ENCODE results near the gene IL17C.

Gene IL17C

DNA sequence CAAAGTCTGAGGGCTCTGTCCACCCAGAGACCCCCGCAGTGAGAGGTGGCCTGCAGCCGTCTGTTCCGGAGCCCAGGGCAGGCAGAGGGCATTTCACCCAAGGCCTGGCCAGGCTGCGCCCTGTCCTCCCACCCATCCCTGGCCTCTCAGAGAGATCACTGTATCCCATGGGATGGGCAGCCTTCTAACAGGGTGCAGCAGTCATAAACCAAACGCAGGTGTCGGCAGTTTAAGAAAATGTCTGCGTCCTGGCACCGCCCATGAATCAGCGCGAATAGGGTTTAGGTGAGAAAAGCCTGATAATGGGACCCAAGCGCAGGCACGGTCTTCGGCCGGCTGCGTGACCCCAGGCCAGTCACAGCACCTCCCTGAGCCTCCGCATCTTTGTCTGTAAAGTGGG is 7.1 kb downstream of the IL17C start:
- DNase-seq (ENCODE audit: low read depth in 4 of 4, low spot score in 1 of 4) = no peak

GRCh38 chr16:88645941-88646340 is 7.6 kb downstream of the IL17C start:
- no peak for DNase-seq (ENCODE audit: low read depth in 4 of 4, low spot score in 1 of 4)

- DNase-seq (ENCODE audit: low read depth in 4 of 4, low spot score in 1 of 4) = no peak
Measured at GRCh38 chr16:88646345-88647034, 8.1 kb downstream of the IL17C start.

GRCh38 chr16:88647178-88648070 is 9.1 kb downstream of the IL17C start:
- no peak for DNase-seq (ENCODE audit: low read depth in 4 of 4, low spot score in 1 of 4)

DNA sequence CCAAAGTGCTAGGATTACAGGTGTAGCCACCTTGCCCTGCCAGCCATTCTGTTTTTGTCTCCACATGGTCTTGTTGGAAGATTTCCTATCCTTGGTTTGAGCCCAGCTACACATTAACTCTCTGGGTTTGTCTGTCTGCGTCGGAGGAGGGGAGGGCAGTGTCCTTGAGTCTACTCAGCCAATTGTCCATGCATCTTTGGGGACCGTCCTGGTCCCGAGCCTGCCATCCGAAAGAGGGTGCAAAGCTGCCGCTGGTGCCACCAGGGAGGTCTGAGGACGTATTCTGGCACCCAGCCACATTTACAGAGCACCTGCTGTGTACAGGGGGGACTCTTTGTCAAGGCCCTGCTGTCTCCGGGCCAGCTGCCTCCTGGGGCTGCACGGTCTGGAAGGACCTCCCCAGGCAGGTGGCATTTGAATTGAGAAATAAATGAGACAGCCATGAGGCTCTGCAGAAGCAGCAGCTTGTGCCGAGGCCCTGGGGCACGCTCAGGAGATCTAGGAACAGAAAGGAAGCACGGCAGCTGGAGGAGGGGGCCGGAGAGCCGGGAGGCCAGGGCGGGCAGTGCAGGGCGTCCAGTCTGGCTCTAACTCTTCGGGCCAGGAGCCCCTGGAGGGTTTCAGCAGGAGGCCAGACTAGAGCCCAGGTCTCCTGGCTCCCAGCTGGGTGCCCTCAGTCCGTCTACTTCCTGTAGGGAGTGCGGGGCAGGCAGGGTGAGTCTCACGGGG is 11.0 kb downstream of the IL17C start:
- no peak for DNase-seq (ENCODE audit: low read depth in 4 of 4, low spot score in 1 of 4)

DNA sequence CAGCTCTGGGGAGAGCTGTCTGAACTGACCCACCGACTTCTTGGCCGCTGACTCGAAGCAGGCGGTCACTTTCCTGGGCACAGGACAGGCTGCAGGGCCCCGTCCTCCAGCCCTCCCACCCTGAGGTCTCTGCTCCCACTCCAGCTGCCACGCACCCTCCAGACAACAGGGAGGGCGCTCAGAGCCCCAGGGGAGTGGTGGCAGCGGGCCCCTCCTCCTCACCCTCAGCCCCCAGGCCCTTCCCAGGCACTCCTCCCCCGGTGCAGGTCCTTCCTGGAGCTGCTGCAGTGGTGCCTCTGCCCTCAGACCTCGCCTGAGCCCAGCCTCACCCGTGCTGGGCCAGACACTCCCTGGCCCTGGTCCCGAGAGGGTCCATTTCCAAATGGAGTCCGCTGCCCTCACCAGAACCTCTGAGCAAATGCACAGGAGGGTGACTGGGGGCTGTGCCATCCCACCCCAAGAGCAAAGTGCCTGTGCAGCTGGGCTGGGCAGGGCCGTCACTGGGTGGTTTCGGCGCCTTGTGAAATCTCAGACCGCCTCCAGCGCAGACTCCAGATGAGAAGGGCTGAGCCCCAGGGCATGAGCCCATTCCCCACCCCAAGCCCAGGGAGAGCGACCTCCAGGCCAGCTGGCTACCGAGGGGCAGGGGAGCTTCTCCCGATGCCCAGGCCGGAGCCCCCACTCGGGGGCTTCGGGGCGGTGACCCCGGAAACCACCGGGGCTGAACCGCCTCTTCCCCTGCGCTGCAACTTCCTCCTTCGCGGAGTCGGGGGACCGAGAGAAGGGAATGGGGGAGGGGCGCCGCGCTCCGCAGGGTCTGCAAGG is 11.8 kb downstream of the IL17C start:
- DNase-seq (ENCODE audit: low read depth in 4 of 4, low spot score in 1 of 4) = no peak

DNA sequence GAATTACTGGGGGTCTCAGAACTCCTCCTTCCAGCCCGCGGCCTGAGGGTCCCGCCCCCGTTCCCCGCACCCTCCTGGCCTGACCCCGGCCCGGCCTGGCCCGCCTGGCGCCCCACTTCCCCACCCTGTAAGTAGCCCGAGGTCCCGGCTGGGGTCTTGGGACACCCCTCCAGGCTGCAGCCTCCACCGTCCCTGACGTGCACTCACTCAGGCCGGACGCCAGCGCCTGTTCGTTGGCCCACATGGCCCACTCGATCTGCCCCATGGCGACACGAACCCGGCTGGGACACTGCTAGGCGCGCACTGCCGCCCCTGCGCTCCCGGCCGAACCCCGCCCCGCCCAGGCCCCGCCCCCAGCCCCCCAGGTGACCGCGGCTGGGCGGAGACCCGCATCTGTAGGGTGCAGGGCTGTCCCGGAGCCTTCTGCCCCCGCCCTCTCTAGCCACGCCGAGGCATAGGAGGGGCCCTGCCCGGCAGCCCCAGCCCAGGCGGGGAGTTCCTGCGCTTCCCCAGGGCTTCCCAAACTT is 12.4 kb downstream of the IL17C start, which contains the start of gene CYBA:
TSS of gene CYBA (minus strand) at position 305 of the 527 bp plus-strand sequence. CDS start at position 265, 40 bp downstream.
- peak in 3 of 4 experiments; percentile 47 to 85 (median 66) for DNase-seq (ENCODE audit: low read depth in 4 of 4, low spot score in 1 of 4)

DNA sequence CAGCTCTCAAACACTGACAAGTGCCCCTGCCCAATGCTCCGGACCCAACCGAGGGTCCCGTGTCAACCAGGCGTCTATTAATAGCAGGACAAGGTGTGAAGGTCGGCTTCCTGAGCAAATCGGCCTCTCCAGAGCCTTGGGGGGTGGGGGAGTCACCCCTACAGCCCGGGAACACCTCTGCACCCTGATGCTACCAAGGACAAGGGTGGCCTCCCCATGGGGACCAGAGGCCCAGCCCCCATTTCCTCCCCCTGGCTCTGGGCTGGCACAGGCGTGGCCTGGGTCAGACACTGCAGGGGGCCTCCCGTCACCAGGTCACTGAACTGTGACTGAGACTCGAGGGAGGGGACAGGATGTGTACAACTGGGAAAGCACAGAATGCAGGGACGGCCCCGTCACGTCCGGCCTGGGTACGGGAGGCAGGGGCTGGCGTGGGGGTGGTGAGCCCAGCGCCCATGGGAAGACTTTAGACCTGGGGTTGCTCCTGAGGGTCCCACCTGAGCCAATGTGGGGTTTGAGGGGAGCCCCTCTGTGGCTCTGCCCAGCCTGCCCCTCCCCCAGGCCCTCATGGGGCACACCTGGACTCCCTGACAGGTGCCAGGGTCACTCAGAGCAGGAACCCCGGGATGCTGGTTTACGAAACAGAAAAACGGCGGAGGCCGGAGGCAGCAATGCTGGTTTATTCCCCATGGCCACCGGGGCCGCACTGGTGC is 13.1 kb downstream of the IL17C start:
- peak in 2 of 4 experiments; percentile 64 to 79 for DNase-seq (ENCODE audit: low read depth in 4 of 4, low spot score in 1 of 4)

GRCh38 chr16:88651989-88652761 is 13.8 kb downstream of the IL17C start:
- DNase-seq (ENCODE audit: low read depth in 4 of 4, low spot score in 1 of 4) = no peak

DNA sequence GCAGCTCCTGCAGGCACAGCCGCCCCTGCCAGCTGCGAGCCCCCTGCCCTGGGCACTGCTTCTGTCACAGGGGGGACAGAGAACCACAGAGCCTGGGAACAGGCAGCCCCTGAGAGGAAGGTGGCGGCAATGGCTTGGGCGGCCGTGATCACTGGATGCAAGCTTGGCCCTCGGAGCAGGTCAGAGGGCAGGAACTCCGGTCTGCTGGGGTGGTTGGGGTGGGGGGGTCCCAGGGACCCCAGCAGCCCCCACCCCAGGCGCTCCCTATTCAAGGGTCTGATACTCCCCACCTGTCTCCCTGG is 14.3 kb downstream of the IL17C start:
- DNase-seq (ENCODE audit: low read depth in 4 of 4, low spot score in 1 of 4) = no peak

DNA sequence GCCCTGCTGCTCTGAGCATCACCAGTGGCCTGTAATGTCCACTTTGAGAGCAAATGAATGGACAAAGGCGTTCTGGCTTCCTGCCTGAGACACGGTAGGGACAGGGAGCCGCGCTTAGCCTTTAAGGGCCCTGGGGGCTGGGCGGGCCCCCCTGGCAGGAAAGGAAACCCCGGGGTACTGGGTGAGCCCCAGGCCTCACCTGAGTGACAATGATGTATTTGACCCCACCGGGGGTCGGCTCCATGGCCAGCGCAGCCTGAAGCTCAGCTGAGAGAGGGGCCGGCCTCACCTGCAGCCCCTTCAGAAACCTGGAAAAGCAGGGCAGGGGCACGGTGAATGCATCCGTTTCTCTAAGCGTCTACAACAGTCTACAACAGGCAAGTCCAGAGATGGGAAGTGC is 14.7 kb downstream of the IL17C start:
- no peak for DNase-seq (ENCODE audit: low read depth in 4 of 4, low spot score in 1 of 4)

DNA sequence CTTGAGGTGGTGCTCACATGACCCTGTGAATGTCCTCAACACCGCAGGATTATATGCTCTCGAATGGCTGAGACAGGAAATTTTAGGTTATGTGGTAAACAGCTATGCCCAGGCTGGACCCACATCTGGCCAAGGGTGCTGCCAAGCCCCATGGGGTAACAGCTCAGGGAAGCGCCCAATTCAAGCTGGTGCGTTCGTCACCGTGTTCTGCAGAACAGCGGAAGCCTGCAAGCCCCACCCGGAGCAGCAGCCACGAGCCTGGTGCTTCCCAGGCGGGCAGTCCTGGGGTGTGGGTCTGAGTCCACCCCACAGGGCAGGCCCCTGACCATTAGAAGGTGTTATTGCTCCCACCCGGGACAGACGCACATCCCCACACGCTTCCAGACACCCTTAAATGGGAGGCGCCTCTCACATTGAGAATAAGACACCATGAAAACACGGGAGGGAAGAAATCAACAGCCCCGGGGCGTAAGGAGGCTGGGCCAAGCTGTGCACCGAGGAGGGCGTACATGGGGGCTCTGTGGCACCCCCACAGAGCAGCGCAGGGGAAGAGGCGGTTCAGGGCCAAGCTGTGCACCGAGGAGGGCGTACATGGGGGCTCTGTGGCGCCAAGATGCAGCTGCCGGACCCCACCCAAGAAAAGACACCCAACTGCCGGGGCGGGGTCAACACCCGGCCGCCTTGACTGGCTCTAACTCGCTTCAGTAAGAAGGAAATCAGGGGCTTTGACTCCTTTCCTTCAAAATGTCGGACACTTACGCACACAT is 15.4 kb downstream of the IL17C start:
- no peak for DNase-seq (ENCODE audit: low read depth in 4 of 4, low spot score in 1 of 4)

DNA sequence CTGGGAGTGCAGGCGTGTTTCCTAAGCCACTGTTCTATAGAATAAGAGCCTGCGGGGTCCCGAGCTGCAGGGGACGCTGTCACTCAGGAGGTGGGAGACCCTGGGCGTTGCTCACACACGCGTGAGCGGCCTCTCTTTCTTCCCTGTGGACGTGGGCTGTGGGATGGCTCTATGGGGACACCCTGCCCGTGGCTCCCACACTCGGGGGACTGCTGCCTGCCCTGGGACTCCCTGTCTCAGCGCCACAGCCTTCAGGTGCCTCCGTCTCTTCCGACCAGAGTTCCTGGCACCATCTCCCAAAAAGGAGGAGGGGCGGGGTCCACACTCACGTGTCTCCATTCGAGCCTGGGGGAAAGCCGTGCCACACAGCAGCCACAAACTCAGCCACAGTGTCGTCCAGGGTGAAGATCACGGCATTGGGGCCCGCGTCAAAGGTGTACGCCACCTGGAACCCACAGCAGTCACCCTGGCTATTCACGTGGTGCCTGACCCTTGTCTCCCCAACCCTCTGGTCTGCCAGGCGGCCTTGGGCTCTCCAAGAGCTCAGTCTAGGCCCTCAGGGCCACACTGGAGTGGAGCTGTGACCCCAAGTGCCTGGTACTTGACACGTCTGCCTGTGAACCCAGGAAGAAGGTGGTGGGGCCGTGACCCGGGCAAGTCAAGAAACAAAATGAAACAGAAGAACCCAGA is 16.1 kb downstream of the IL17C start:
- no peak for DNase-seq (ENCODE audit: low read depth in 4 of 4, low spot score in 1 of 4)

DNA sequence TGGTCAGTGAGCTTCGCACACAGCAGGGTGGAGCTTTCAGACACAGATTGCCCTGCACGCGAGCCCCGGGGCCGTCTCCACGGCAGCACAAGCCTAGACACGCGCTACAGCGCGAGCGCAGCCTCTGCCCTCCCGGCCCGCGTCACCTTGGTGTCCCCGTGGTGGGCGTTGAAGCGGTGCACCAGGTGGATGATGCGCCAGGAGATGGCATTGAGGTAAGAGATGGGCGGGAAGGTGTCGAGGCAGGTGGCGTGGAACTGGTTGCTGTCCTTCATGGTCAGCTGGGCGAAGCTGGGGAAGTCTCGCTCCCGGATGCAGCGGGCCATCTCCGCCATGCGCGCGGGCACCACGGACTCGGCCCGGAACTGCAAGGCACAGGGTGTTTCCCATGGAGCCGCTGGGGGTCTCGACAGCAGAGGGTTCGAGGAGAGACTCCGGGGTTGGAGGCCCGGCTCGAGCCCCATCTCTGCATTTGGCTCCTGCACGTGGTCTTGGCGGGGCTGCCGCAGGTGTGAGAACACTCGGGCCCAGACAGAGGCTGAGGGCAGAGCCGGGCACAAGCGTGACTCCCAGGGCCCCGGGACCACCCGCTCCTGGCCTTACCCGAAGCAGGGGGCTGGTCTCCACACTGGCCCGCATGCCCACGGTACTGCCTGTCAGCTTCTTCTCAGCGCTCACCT is 16.8 kb downstream of the IL17C start:
- DNase-seq (ENCODE audit: low read depth in 4 of 4, low spot score in 1 of 4) = no peak

GRCh38 chr16:88655733-88656281 is 17.4 kb downstream of the IL17C start:
- DNase-seq (ENCODE audit: low read depth in 4 of 4, low spot score in 1 of 4) = no peak

DNA sequence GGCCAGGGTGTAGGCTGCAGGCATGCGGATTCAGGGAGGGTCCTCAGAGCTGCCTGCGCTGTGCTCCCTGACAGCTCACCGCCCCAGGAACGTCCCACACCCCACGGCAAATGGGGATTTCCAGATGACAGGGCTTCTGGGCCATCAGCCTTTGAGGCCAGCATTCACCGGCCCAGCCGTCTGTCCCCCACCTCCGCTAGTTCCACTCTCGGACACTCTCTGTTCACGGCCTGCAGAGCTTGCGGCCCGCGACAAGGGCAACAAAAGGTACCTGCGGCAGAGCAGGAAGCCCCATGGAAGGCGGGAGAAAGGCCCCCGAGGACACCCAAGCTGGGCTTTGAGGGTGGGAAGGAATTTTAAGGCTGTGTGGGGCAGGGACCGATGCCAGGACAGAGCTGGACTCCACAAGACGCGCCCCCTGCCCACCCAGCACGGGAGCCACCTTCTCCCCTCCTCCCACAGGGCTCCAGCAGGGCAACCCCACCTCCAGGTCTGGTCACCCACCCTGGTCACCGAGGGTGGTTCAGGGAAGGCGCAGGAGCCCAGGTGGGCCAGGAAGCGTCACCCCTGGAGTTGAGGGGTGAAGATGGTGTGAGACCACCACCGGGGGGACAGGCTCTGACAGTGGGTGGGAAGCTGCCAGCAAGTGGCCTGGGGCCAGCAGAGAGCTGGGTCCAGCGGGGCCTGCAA is 18.1 kb downstream of the IL17C start:
- DNase-seq (ENCODE audit: low read depth in 4 of 4, low spot score in 1 of 4) = no peak

- DNase-seq (ENCODE audit: low read depth in 4 of 4, low spot score in 1 of 4) = no peak
Measured at GRCh38 chr16:88657371-88657770, 19.0 kb downstream of the IL17C start.

Data from stimulated activated CD4-positive, alpha-beta T cell treated with anti-CD3 and anti-CD28 coated beads, Interleukin-1b, Interleukin-23, amount 100 ng/mL, for 24 hours (primary cell).